NCI-H2227 treated with DMSO at 0.1 percent for 48 hours (cell line): ENCODE measurements around the gene CLN3.
"Not testable (repeated sequence)": the region's sequence is repeated elsewhere in the genome, so short reads cannot be mapped to it uniquely, and the experiment has no call there.

Experiments
- DNase-seq: peaks from one replicate; lab custom pipeline; 2025; lab: John Stamatoyannopoulos, UW

The CLN3 gene

GRCh38 chr16:28494121-28494851 is 2.4 kb upstream of the CLN3 start, which contains the start of gene APOBR:
APOBR (plus strand) TSS chr16:28494643; CDS start chr16:28494682, 39 bp downstream.
- DNase-seq: no peak

DNA sequence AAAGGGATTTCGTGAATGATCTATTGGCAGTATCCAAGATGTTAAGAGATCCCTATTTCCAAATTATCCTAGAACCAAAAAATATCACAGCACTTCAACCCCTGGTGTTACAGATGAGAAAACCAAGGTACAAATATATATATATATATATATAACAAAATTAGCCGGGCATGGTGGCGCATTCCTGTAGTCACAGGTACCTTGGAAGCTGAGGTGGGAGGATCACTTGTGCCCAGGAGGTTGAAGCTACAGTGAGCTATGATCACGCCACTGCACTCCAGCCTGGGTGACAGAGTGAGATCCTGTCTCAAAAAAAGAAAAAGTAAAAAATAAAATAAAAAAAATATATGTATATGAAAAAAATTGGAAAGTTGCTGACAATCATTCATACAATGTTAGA is 637 bp upstream of the CLN3 start:
- no peak for DNase-seq

- no peak for DNase-seq
Observed at GRCh38 chr16:28491230-28491969, 474 bp downstream of the CLN3 start.

GRCh38 chr16:28486266-28486665 is 5.6 kb downstream of the CLN3 start:
- no peak for DNase-seq

GRCh38 chr16:28483361-28483760 is 8.5 kb downstream of the CLN3 start:
- DNase-seq: not testable (repeated sequence)

DNA sequence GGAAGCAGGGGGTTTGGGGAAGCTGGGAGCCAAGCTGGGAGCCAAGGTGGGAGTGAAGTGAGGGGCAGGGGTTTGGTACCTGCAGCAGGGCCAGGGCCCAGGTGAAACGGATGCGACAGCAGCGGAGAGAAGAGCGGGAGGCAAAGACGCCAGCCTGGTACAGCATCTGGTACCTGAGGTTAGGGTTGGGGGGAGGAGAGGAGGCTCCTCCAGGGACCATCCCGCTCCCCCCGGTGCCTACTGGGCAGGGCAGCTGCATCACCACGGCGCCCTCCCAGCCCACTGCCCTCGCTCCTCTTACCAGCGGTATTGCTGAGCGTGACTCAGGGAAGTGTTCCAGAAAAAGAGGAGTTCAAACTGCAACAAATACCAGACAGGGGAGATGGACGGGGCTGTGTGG is 9.8 kb downstream of the CLN3 start:
- no peak for DNase-seq

- no peak for DNase-seq
Observed at GRCh38 chr16:28478506-28479180, 13.2 kb downstream of the CLN3 start.

GRCh38 chr16:28477311-28477920 is 14.5 kb downstream of the CLN3 start:
- no peak for DNase-seq

GRCh38 chr16:28475221-28475620 is 16.7 kb downstream of the CLN3 start:
- no peak for DNase-seq

DNA sequence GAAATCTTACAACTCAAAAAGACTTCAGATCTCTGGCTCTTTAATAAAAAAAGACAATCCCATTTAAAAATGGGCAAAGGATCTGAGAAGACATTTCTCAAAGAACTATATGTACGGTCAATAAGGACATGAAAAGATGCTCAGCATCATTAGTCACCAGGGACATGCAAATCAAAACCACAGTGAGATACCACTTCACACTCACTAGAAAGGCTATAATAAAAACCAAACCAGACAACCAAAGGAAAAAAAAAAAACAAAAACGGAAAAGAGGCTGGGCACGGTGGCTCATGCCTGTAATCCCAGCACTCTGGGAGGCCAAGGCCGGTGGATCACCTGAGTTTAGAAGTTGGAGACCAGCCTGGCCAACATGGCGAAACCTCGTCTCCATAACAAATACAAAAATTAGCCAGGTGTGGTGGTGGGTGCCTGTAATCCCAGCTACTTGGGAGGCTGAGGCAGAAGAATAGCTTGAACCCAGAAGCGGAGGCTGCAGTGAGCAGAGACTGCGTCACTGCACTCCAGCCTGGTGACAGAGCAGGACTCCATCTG is 18.1 kb downstream of the CLN3 start:
- DNase-seq: no peak

- DNase-seq: not testable (repeated sequence)
Observed at GRCh38 chr16:28447081-28447480, 44.8 kb downstream of the CLN3 start.

DNA sequence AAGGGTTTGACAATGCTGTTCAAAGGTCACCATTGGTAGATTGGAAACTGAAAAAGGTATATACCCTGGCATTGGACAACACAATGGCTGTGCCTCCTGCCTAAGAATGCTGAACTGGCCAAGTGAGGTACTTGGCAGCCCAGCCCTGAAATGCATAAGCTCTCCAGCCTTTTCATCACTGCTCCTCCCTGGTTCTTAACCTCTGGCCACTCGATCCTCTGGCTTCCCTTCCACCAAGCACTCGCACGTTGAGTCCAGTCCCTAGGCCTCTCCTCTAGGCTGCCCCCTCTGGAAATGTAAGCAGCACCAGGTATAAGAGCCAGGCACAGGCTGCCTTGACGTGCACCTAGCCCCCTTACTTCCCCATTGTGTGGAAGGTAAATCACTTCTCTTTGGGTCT is 45.5 kb downstream of the CLN3 start:
- DNase-seq: not testable (repeated sequence)

DNA sequence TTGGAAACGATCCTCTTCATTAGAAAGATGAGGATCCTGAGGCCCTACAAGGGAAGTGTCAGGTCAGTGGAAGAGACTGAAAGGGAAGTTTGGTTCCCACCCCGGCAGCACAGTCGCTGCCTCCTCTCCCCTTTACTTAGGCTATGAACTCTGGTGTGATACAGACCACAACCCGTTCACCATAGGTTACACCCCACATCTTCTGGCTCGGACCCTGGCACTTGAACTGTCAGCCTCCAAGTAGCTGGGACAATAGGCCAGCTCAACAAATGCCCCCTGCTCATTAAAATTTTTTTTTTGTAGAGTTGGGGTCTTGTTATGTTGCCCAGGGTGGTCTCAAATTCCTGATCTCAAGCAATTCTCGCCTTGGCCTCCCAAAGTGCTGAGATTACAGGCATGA is 47.9 kb downstream of the CLN3 start:
- not testable (repeated sequence) for DNase-seq

- DNase-seq: not testable (repeated sequence)
Observed at GRCh38 chr16:28438899-28439298, 53.0 kb downstream of the CLN3 start.

- DNase-seq: not testable (repeated sequence)
Observed at GRCh38 chr16:28435340-28435739, 56.5 kb downstream of the CLN3 start.
